ENCODE measurements around the gene PKP3.

DNA sequence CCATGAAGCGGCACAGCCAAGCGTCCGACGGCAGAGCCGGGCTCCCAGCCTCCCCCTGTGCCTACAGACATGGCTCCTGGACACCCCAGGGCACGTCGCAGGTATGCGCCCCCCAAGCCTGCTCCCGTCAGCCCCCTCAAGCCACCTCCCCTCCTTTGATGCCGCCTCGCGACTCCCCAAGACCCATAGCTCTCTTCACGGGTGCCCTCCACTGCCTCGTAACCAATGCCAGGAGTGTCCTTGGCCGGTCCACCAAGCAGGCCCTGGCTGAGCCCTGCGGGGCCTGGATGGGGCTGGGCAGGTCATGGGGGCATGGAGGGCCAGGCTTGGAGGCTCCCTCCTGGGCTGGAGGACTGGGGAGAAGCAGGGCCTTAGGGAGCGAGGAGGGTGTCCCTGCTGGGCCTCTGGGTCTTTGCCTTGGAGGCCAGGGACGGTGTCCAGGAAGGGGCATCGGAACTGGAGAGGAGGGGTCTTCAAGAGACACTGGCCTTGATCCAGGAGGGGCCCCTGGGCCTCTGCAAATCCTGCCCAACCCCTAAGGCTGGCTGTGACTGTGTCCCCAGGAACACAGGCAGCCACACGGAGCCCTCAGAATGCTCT lies 38.6 kb downstream of the PKP3 start:
- TF ChIP-seq, protein P1, sequence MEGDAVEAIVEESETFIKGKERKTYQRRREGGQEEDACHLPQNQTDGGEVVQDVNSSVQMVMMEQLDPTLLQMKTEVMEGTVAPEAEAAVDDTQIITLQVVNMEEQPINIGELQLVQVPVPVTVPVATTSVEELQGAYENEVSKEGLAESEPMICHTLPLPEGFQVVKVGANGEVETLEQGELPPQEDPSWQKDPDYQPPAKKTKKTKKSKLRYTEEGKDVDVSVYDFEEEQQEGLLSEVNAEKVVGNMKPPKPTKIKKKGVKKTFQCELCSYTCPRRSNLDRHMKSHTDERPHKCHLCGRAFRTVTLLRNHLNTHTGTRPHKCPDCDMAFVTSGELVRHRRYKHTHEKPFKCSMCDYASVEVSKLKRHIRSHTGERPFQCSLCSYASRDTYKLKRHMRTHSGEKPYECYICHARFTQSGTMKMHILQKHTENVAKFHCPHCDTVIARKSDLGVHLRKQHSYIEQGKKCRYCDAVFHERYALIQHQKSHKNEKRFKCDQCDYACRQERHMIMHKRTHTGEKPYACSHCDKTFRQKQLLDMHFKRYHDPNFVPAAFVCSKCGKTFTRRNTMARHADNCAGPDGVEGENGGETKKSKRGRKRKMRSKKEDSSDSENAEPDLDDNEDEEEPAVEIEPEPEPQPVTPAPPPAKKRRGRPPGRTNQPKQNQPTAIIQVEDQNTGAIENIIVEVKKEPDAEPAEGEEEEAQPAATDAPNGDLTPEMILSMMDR (IDR thresholded peaks at IDR 0.05 in 8 of 11, conservative IDR thresholded peaks at IDR 0.05 in 3 of 11), result no peak
- no peak for TF ChIP-seq POLR2A (IDR thresholded peaks at IDR 0.05)

All from spleen (tissue), 7 donors.